Gastroesophageal sphincter (tissue), 4 donors: ENCODE data around the gene CEP112. TPM values are rescaled to one million over a fixed set of nuclear protein-coding genes. Genes with fewer than 3 reads are reported as not detected.

Source experiments
- ATAC-seq: fragments of 150-250 bp; one replicate; pipeline ENCODE4 v1.9.1; 2016; ENCODE audit warnings: mild to moderate bottlenecking, moderate library complexity
- H3K27ac ChIP-seq, 4 donors: fragments of 200-600 bp; sonication (generic) in 3 of 4; 1 replicate in 3 of 4; 2 replicates in 1 of 4; pipeline ENCODE4 v1.5.1; 2016 to 2019
- H3K27me3 ChIP-seq: fragments of 200-600 bp; sonication (generic); one replicate; pipeline ENCODE4 v1.5.1; 2019
- H3K36me3 ChIP-seq, 2 donors: fragments of 200-600 bp; sonication (generic); one replicate each; pipeline ENCODE4 v1.5.1; 2019; ENCODE audit warnings: control low read depth in 1 of 2
- H3K4me1 ChIP-seq, 3 donors: fragments of 200-600 bp; sonication (generic); 1 replicate in 2 of 3; 2 replicates in 1 of 3; pipeline ENCODE4 v1.5.1; 2016 to 2019; ENCODE audit warnings: control low read depth in 2 of 3
- H3K4me3 ChIP-seq, 2 donors: fragments of 200-600 bp; sonication (generic); one replicate each; pipeline ENCODE4 v1.5.1; 2019; ENCODE audit warnings: mild to moderate bottlenecking in 1 of 2, moderate library complexity in 1 of 2
- H3K9me3 ChIP-seq, 3 donors: fragments of 200-600 bp; sonication (generic); one replicate each; pipeline ENCODE4 v1.5.1; 2017 to 2019; ENCODE audit warnings: control low read depth in 2 of 3
- EP300 ChIP-seq: sonication (generic); formaldehyde crosslinking; IDR thresholded peaks from one replicate; pipeline ENCODE4 v1.6.1; 2017; ENCODE audit warnings: antibody characterized with exemption, mild to moderate bottlenecking
- POLR2A ChIP-seq, 2 donors: fragments of 450-650 bp; IDR thresholded peaks; one replicate each; pipeline ENCODE4 v1.6.1; 2017; ENCODE audit warnings: antibody characterized with exemption in 2 of 2, mild to moderate bottlenecking in 2 of 2, moderate library complexity in 1 of 2
- POLR2AphosphoS5 ChIP-seq: sonication (generic); formaldehyde crosslinking; IDR thresholded peaks from one replicate; pipeline ENCODE4 v1.6.1; 2017; ENCODE audit warnings: antibody characterized with exemption
- WGBS, 2 donors: methylation state at CpG; one replicate each; pipeline ENCODE4 v1.1.5; 2018; ENCODE audit warnings: low coverage in 1 of 2; 5-methylcytosine and 5-hydroxymethylcytosine counted together
- total RNA-seq, 4 donors: library from RNA; depleted of rRNA; stranded (reverse); fragments of >200 nt; gene quantifications; one replicate each; pipeline ENCODE4 v1.1.0, GENCODE V29; 2016
- TF ChIP-seq, protein P1 (sequence below), 4 experiments: fragments of 200-600 bp in 2 of 4; fragments of 450-650 bp in 2 of 4; sonication (generic) in 1 of 4; IDR thresholded peaks; one replicate each; pipeline ENCODE4 v1.5.1; 2017 to 2019; ENCODE audit warnings: antibody characterized with exemption in 4 of 4, mild to moderate bottlenecking in 2 of 4, moderate library complexity in 2 of 4

The CEP112 gene
- total RNA-seq, 4 donors from 2014 or later = 21.9 to 38.2 (median 27.0) TPM

DNA sequence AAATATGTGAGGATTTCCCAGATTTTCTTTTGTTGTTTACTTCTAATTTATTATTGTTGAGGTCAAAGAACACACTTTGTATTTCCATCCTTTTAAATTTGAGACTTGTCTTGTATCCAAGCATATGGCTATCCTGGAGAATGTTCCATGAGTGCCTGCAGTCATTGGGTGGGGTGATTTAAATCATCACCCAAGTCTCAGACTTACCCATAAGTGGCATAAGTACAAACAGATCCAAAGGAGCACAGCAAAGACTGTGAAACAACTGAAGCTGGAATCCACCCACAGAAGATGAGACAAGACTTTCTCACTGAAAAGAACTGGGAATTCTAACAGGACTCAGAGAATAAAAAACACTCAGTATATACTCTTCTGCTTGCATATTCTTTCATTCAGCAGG, 239.9 kb downstream of the CEP112 start:
- H3K27ac ChIP-seq = no peak overlapping the region
- no peak for ATAC-seq
- H3K27me3 ChIP-seq = no peaks in the 10 kb centered on the region
- no peaks in the 10 kb centered on the region for H3K36me3 ChIP-seq
- H3K4me1 ChIP-seq = no peaks in the 10 kb centered on the region
- no peak for TF ChIP-seq POLR2AphosphoS5
- TF ChIP-seq POLR2A (IDR thresholded peaks at IDR 0.05) = no peak
- TF ChIP-seq, protein P1, sequence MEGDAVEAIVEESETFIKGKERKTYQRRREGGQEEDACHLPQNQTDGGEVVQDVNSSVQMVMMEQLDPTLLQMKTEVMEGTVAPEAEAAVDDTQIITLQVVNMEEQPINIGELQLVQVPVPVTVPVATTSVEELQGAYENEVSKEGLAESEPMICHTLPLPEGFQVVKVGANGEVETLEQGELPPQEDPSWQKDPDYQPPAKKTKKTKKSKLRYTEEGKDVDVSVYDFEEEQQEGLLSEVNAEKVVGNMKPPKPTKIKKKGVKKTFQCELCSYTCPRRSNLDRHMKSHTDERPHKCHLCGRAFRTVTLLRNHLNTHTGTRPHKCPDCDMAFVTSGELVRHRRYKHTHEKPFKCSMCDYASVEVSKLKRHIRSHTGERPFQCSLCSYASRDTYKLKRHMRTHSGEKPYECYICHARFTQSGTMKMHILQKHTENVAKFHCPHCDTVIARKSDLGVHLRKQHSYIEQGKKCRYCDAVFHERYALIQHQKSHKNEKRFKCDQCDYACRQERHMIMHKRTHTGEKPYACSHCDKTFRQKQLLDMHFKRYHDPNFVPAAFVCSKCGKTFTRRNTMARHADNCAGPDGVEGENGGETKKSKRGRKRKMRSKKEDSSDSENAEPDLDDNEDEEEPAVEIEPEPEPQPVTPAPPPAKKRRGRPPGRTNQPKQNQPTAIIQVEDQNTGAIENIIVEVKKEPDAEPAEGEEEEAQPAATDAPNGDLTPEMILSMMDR (IDR thresholded peaks at IDR 0.05) = no peak
- no peak for TF ChIP-seq EP300
- no peak overlapping the region for H3K4me3 ChIP-seq
- H3K9me3 ChIP-seq = no peaks in the 10 kb centered on the region

DNA sequence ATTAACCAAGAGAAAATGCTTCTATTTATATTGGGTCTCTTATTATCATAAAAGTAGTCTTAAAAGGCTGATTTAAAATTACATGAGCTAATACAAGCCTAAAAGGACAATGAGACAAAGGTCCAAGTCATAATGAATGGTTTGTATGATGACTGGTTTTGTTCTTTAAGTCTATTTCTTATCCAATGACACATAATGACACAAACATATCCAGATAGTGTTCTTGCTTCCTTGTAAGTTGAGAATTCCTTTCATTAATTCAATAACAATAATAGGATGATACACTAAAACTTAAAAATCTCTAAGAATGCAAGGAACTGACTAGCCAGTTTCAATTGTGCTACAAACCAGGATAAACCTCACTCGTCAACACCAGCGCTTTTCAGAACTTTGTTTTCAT, 244.1 kb downstream of the CEP112 start:
- no peak for ATAC-seq
- WGBS, 2 donors = 92 to 93% methylated on average over 2 of the region's 2 CpGs

DNA sequence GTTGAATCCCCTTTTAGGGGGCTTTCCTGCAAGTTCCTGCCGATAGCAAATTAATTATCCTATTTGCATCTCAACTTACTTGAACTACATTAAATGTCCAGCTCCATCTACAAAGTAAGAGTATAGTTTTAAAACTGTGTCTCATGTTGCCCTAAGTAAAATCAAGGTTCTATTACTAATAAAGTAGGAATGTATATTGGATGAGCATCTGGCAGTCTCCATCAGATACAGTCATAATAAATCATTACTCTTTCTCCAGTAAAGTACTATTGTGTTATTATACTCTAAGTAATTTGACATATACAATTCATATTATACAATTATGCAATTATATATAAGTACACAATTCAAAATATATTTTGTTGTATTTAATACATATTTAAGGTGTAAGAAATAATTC, 249.3 kb downstream of the CEP112 start:
- peaks cover 0 to 4% (median 0%) of the 10 kb centered on the region in 3 donors for H3K9me3 ChIP-seq
- 91 to 100% methylated on average over 1 of the region's 1 CpG for WGBS, 2 donors
- H3K27me3 ChIP-seq = no peaks in the 10 kb centered on the region
- H3K4me3 ChIP-seq = no peak overlapping the region
- no peak overlapping the region for H3K27ac ChIP-seq
- H3K36me3 ChIP-seq = peaks cover 0 to 4% of the 10 kb centered on the region in 2 donors
- ATAC-seq = no peak
- no peaks in the 10 kb centered on the region for H3K4me1 ChIP-seq
- TF ChIP-seq EP300 = no peak
- TF ChIP-seq POLR2A (IDR thresholded peaks at IDR 0.05) = no peak
- no peak for TF ChIP-seq POLR2AphosphoS5

More for the DNA sequence above, 244.1 kb downstream of the CEP112 start:
- no peaks in the 10 kb centered on the region for H3K36me3 ChIP-seq
- TF ChIP-seq POLR2AphosphoS5 (no peak), POLR2A (IDR thresholded peaks at IDR 0.05) (no peak), EP300 (no peak)
- TF ChIP-seq, protein P1 (IDR thresholded peaks at IDR 0.05) = no peak
- no peak overlapping the region for H3K4me3 ChIP-seq
- no peaks in the 10 kb centered on the region for H3K4me1 ChIP-seq
- no peaks in the 10 kb centered on the region for H3K9me3 ChIP-seq
- H3K27me3 ChIP-seq = no peaks in the 10 kb centered on the region
- no peak overlapping the region for H3K27ac ChIP-seq

DNA sequence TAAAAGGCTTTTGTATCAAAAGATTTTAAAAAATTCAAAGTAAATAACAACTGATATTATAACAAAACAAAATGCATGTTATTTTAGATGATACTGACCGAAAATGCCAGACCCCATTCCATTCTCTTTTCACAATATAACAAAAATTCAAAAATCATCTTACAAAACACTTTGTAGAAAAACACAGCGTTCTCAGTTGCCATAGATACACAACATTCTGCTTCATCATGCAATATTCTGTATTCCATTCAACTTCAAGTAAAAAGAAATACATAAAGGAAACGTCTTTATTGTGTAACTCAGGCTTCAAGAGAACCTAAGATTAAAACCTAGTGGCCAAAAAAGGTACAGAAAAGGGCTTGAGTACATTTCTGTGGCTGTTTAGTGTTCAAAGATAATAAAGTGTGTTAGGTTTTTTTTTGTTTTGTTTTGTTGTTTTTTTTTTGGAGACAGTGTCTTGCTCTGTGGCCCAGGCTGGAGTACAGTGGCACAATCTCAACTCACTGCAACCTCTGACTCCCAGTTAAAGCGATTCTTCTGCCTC, 250.5 kb downstream of the CEP112 start:
- Histone ChIP-seq H3K27ac (no peak overlapping the region), H3K36me3 (peaks cover 0 to 4% of the 10 kb centered on the region in 2 donors), H3K27me3 (no peaks in the 10 kb centered on the region), H3K4me3 (no peak overlapping the region), H3K4me1 (no peaks in the 10 kb centered on the region), H3K9me3 (peaks cover 0 to 4% (median 0%) of the 10 kb centered on the region in 3 donors)
- TF ChIP-seq EP300 (no peak), POLR2AphosphoS5 (no peak), POLR2A (IDR thresholded peaks at IDR 0.05) (no peak)
- TF ChIP-seq, protein P1 (IDR thresholded peaks at IDR 0.05) = no peak
- 63 to 88% methylated on average over 4 of the region's 4 CpGs for WGBS, 2 donors
- ATAC-seq = no peak

DNA sequence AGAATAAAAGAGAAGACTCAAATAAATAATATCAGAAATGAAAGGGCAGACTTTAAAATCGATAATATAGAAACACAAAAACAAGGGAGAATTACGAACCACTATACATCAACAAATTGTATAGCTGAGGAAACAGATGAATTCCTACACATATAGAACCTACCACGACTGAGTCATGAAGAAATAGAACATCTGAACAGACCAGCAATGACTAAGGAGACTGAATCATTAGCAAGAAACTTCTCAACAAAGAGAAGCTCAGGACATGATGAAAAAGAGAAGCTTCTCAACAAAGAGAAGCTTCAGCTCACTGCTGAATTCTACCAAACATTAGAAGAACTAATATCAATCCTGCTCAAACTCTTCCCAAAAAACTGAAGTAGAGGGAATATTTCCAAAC, 255.9 kb downstream of the CEP112 start:
- H3K36me3 ChIP-seq = no peaks in the 10 kb centered on the region
- no peaks in the 10 kb centered on the region for H3K27me3 ChIP-seq
- no peak overlapping the region for H3K27ac ChIP-seq
- no peak overlapping the region for H3K4me3 ChIP-seq
- ATAC-seq = no peak
- H3K4me1 ChIP-seq = no peaks in the 10 kb centered on the region
- WGBS, 2 donors = 80 to 81% methylated on average over 2 to 3 of the region's 3 CpGs
- no peak for TF ChIP-seq POLR2A (IDR thresholded peaks at IDR 0.05)
- no peak for TF ChIP-seq EP300
- TF ChIP-seq, protein P1 (IDR thresholded peaks at IDR 0.05) = no peak
- TF ChIP-seq POLR2AphosphoS5 = no peak
- H3K9me3 ChIP-seq = peaks cover 0 to 15% (median 0%) of the 10 kb centered on the region in 3 donors
